Adipocyte (in vitro differentiated cells): ENCODE results near the gene TMEM183A.
A peak's percentile ranks its signal among the peaks of the same experiment; 100 is the strongest.

Source experiments
- DNase-seq: peaks from one replicate; pipeline ENCODE4 v3.0.0-alpha.2; 2015; ENCODE audit warnings: low read depth
- H3K27me3 ChIP-seq: replicated peaks from 2 replicates; pipeline ENCODE4 v1.7.0; 2013; ENCODE audit warnings: mild to moderate bottlenecking, low read length, moderate library complexity; ENCODE audit not compliant: control insufficient read depth, insufficient read depth
- H3K36me3 ChIP-seq: 2 replicates; pipeline ENCODE4 v1.7.0; 2013; ENCODE audit warnings: low read length, mild to moderate bottlenecking, moderate library complexity; ENCODE audit not compliant: control insufficient read depth, insufficient read depth, severe bottlenecking
- H3K4me1 ChIP-seq: 2 replicates; pipeline ENCODE4 v1.7.0; 2013; ENCODE audit warnings: mild to moderate bottlenecking, low read length, moderate library complexity; ENCODE audit not compliant: control insufficient read depth, insufficient read depth
- H3K4me3 ChIP-seq: 2 replicates; pipeline ENCODE4 v1.7.0; 2013; ENCODE audit warnings: mild to moderate bottlenecking, low read length, moderate library complexity
- H3K9ac ChIP-seq: 2 replicates; pipeline ENCODE4 v1.7.0; 2013; ENCODE audit warnings: mild to moderate bottlenecking, low read length, moderate library complexity
- H3K9me3 ChIP-seq: 2 replicates; pipeline ENCODE4 v1.7.0; 2013; ENCODE audit warnings: mild to moderate bottlenecking, low read length, moderate library complexity; ENCODE audit not compliant: control insufficient read depth

TMEM183A gene

DNA sequence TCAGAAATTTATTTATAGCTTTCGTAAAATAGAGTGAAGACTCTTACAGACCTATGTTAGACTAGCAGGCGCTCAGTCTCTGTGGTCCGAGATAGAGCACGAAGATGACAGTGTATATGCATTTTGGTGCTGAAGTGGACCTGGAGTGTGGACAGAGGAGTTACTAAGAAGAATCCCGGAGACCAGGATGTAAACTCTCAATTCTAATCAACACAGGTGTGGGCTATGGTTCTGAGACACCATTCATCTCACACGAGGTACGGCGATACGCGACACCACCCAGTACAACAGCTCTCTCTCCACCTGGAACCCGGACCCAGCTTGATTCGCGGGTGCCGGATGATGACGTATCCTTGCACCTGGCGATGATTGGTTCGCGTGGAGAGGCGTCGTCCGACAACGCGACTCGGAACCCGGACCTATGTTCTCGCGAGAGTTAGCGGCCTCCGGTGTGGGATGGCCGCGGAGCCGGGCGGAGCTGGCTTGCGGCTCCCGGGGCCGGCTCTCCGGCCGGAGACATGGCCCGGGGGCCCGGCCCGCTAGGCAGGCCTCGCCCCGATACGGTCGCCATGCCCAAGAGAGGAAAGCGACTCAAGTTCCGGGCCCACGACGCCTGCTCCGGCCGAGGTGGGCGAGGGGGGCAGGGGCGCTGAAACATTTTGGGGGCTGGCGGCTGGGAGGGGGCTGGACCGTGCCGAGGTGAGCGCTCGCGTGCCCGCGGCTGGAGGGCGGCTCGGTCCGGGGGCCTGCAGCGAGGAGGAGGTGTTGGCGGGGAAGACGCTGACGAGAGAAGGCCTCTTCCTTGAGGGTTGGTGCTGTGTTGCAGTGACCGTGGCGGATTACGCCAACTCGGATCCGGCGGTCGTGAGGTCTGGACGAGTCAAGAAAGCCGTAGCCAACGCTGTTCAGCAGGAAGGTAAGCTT, at the start of gene TMEM183A:
Gene TMEM183A (plus strand): TSS at position 427 of the 924 bp plus-strand sequence. CDS start 92 bp downstream, at position 519.
- Histone ChIP-seq H3K9me3 (no peaks in the 10 kb centered on the region), H3K9ac (peak within 1 kb of the TSS; percentile 98), H3K27me3 (no peaks in the 10 kb centered on the region), H3K36me3 (peaks cover 35% of the 10 kb centered on the region), H3K4me1 (peaks cover 13% of the 10 kb centered on the region), H3K4me3 (peak within 1 kb of the TSS; percentile 94)
- peak; percentile 99 for DNase-seq

GRCh38 chr1:202957733-202958543, 49.2 kb upstream of the TMEM183A start, which contains the start of gene ADIPOR1:
Gene ADIPOR1 (minus strand): TSS chr1:202958312. CDS start chr1:202951070, 7,242 bp downstream.
- Histone ChIP-seq H3K27me3 (no peaks in the 10 kb centered on the region), H3K9ac (peak within 1 kb of the TSS; percentile 97), H3K9me3 (no peaks in the 10 kb centered on the region), H3K4me3 (peak within 1 kb of the TSS; percentile 95), H3K4me1 (peaks cover 32% of the 10 kb centered on the region), H3K36me3 (peaks cover 11% of the 10 kb centered on the region)
- peak; percentile 96 for DNase-seq

- H3K27me3 ChIP-seq = no peaks in the 10 kb centered on the region
- peak overlapping the region; percentile 97 for H3K9ac ChIP-seq
- peaks cover 24% of the 10 kb centered on the region for H3K4me1 ChIP-seq
- peaks cover 17% of the 10 kb centered on the region for H3K36me3 ChIP-seq
- H3K9me3 ChIP-seq = no peaks in the 10 kb centered on the region
- peak overlapping the region; percentile 95 for H3K4me3 ChIP-seq
- DNase-seq = peak; percentile 6
These were observed 48.5 kb upstream of the TMEM183A start for GRCh38 chr1:202958544-202959275.

DNA sequence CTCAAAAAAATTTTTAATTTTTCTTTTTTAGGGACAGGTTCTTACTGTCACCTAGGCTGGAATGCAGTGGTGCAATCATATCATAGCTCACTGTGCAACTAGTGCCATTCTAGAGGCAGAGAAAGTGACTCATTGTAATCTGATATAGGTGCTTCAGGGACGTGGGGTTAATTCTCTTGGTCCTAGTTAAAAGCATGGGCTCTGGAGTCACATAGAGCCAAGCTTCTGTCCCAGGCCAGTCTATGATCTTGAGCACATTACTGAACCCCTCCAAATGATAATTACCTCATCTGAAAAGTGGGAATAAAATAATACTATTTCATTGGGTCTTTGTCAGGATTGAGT, 47.9 kb upstream of the TMEM183A start:
- H3K9ac ChIP-seq = no peak overlapping the region
- no peaks in the 10 kb centered on the region for H3K27me3 ChIP-seq
- peak; percentile 74 for DNase-seq
- H3K4me1 ChIP-seq = peaks cover 24% of the 10 kb centered on the region
- peaks cover 19% of the 10 kb centered on the region for H3K36me3 ChIP-seq
- H3K9me3 ChIP-seq = no peaks in the 10 kb centered on the region
- H3K4me3 ChIP-seq = no peak overlapping the region

- DNase-seq = no peak
- peaks cover 38% of the 10 kb centered on the region for H3K4me1 ChIP-seq
- H3K4me3 ChIP-seq = no peak overlapping the region
- peaks cover 27% of the 10 kb centered on the region for H3K36me3 ChIP-seq
- H3K9me3 ChIP-seq = no peaks in the 10 kb centered on the region
- no peaks in the 10 kb centered on the region for H3K27me3 ChIP-seq
- no peak overlapping the region for H3K9ac ChIP-seq
These were observed 45.8 kb upstream of the TMEM183A start for GRCh38 chr1:202961220-202961880.

DNA sequence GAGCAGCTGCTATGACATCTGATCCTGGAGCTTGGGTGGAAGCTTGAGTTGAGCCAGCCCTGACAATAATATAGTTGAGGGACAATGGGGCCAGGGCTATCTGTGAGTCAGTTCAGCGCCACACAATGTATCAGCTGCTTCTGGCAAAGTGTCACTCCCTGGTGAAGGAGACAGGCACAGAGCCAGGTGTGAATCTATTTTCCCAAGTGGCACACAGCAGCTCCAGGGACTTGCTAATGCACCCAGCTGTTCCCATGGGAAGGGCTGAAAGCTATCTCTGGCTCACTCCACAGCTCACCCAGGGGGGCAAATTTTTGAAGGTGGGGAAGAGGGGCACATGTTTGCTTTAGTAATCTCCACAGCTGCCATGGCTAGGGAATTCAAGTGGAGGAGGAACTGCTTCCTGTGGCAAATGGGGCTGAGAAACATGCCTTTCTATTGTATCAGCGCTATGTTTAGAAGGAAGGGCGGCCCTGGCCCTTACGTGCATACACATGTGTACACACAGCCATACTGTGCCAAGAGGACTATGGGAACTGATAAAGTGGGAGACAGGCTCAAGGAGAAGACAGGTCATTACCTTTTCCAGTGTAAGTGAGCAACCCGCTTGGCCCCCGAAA, 42.3 kb upstream of the TMEM183A start:
- Histone ChIP-seq H3K9ac (no peak overlapping the region), H3K9me3 (no peaks in the 10 kb centered on the region), H3K4me3 (no peak overlapping the region), H3K4me1 (peaks cover 31% of the 10 kb centered on the region), H3K27me3 (no peaks in the 10 kb centered on the region), H3K36me3 (peaks cover 27% of the 10 kb centered on the region)
- DNase-seq = peak; percentile 33

DNA sequence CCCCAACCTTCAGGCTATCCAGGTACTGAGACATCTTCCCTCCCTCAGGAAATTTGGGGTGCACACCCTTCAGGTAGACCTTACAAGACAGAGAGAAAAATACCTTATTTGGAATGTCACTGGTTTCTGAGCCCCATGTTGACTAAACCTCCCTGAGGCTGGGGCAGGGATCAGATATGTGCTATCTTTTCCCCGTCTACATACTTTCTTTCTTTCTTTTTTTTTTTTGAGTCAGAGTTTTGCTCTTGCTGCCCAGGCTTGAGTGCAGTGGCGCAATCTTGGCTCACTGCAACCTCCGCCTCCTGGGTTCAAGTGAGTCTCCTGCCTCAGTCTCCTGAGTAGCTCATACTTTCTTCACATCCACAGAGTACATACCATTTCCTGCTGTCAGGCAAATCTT, 41.8 kb upstream of the TMEM183A start:
- H3K9ac ChIP-seq = no peak overlapping the region
- H3K36me3 ChIP-seq = peaks cover 27% of the 10 kb centered on the region
- H3K27me3 ChIP-seq = no peaks in the 10 kb centered on the region
- H3K4me1 ChIP-seq = peaks cover 31% of the 10 kb centered on the region
- DNase-seq = peak; percentile 5
- no peak overlapping the region for H3K4me3 ChIP-seq
- H3K9me3 ChIP-seq = no peaks in the 10 kb centered on the region

DNA sequence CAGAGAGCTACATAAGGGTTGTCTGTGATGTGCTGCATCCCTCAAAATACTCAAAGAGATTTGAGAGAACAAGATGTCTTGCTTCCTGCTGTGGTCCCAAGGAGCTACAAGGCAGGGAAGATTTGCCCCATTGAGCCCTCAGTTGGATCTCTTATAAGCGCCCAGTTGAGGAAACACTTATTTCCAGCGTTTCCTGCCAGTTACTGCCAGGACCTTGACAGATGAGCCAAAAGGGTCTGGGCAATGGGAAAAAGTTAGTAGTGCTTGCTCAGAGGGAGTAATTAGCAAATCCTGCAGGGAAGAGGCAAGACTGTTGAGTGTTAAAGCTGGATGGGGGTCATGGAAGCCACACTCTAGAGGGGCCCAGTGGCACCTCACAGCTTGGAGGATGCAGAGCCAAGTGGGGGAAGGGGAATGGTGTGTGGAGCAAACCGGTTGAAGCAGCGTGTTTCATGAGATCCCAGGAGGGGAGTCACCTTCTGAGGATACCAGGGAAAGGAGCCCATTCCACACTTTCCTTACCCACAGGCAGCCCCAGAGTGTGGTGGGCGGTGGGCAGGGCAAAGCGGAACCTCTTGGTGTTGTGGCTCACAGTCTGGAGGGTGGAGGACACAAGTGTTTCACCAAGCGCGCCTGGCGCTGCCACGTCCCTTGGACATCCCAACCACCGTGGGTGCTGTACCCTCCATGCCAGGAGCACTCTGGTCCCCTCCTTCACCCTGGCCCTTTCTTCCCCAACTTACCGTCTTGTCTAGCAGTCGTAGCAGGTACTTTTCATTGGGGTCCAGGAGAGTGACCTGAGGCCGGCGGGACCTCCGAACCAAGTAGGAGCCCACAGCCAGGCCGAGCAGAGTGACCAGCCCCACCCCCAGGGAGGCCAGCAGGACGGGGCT, 40.9 kb upstream of the TMEM183A start:
- H3K27me3 ChIP-seq = no peaks in the 10 kb centered on the region
- no peaks in the 10 kb centered on the region for H3K9me3 ChIP-seq
- H3K9ac ChIP-seq = peak overlapping the region; percentile 93
- H3K36me3 ChIP-seq = peaks cover 27% of the 10 kb centered on the region
- DNase-seq = peak; percentile 6
- H3K4me1 ChIP-seq = peaks cover 31% of the 10 kb centered on the region
- peak overlapping the region; percentile 95 for H3K4me3 ChIP-seq

- Histone ChIP-seq H3K4me1 (peaks cover 31% of the 10 kb centered on the region), H3K9me3 (no peaks in the 10 kb centered on the region), H3K9ac (peak overlapping the region; percentile 82), H3K36me3 (peaks cover 18% of the 10 kb centered on the region), H3K4me3 (peak overlapping the region; percentile 80), H3K27me3 (no peaks in the 10 kb centered on the region)
- no peak for DNase-seq
These were observed 39.4 kb upstream of the TMEM183A start for GRCh38 chr1:202967684-202968281.
